ENCODE data around the gene GABBR2.

- no peak for TF ChIP-seq CTCF (conservative IDR thresholded peaks at IDR 0.05 in 1 of 2, IDR thresholded peaks at IDR 0.05 in 1 of 2; ENCODE audit: extremely low read depth in 1 of 2, insufficient read depth in 1 of 2, low read depth in 1 of 2, low read length in 2 of 2)
- TF ChIP-seq EZH2 (IDR thresholded peaks at IDR 0.05; ENCODE audit: borderline replicate concordance, low read length) = no peak
These were observed 339.3 kb downstream of the GABBR2 start for GRCh38 chr9:98369471-98369870.

Measured in mammary epithelial cell (primary cell).